ENCODE results near the gene ALDH1A1.

The ALDH1A1 gene

GRCh38 chr9:72871685-72872084 lies 81.2 kb downstream of the ALDH1A1 start:
- peak; percentile 58; the same call in 1 of the 2 replicates for TF ChIP-seq CTCF (IDR thresholded peaks at IDR 0.05)

DNA sequence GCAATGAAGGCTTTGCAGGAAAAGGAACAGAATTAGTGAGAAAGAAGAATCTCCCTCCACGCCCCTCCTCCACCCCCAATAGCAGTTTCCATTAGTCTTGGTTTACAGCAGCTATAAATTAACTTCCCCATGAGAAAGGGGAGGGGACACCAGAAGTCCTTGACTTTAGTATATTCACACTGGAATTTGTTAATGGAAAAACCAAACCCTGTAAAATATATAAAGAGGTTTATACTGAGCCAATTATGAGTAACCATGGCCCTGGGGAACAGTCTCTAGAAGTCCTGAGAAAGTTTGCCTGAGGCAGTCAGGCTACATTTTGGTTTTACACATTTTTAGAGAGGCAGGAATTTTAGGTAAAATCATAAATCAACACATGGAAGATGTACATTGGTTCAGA lies 88.5 kb downstream of the ALDH1A1 start:
- TF ChIP-seq CTCF (IDR thresholded peaks at IDR 0.05): no peak

- TF ChIP-seq CTCF (IDR thresholded peaks at IDR 0.05): no peak
Observed at GRCh38 chr9:72863456-72864094, 89.3 kb downstream of the ALDH1A1 start.

DNA sequence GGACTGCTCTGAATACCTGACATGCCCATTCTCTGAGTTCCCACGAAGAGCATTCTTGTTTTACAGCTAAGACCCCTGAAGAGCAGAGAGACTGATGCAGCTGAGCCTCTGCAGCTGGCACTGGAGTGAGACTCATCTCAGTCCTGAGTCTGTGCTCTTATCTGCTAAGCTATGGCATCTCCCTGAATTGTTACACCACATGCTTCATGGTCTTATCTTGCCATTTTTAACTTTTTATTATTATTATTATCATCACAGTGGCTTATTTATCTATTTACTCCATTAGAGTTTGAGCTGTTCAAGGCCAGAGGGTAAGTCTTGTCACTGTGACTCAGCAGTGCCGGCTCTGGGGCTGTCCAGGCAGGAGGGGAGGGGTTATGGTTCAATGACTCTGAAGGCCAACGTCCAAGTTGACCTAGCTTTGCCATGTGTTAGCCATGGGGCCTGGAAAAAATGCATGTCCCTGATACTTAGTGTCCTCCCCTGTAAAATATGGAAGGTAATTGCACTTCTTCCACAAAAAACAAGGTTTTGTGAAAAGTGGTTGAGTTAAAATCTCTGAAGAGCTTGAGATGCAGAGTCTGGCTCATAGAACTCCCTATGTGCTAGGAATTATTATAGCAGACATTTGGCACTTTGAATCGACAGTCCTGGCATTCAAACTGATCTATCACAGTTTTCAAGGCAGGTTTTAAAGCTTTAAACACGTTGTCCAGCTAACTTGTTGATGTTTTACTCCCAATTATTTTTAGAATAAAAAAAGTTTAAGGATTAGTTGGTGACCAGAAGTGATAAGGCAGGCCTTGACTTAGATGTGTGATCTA lies 94.6 kb downstream of the ALDH1A1 start:
- no peak for TF ChIP-seq CTCF (IDR thresholded peaks at IDR 0.05)

GRCh38 chr9:72857624-72857996 lies 95.2 kb downstream of the ALDH1A1 start:
- no peak for TF ChIP-seq CTCF (IDR thresholded peaks at IDR 0.05)

- TF ChIP-seq CTCF (IDR thresholded peaks at IDR 0.05): peak; percentile 76
Observed at GRCh38 chr9:72856972-72857623, 95.8 kb downstream of the ALDH1A1 start.

GRCh38 chr9:72855890-72856523 lies 96.8 kb downstream of the ALDH1A1 start:
- no peak for TF ChIP-seq CTCF (IDR thresholded peaks at IDR 0.05)

Data from LNCAP (cell line).